Right lobe of liver (tissue), 4 donors: ENCODE results near the gene ATAT1.

Experiments used
- POLR2A ChIP-seq: fragments of 450-650 bp; IDR thresholded peaks from one replicate; pipeline ENCODE4 v1.6.1; 2017; ENCODE audit warnings: antibody characterized with exemption, mild to moderate bottlenecking
- TF ChIP-seq, protein P1 (sequence below), 4 donors: fragments of 200-600 bp in 3 of 4; fragments of 450-650 bp in 1 of 4; IDR thresholded peaks; one replicate each; pipeline versions ENCODE4 v1.5.1 to v1.8.0; 2016 to 2022; ENCODE audit warnings: antibody characterized with exemption in 4 of 4, mild to moderate bottlenecking in 2 of 4
- donor health status: DM: no; HTN: no; CAD: no.
- donor health status: DM: no; HTN: no; CAD: no.
- donor health status: DM: no; HTN: yes; CAD: no.

DNA sequence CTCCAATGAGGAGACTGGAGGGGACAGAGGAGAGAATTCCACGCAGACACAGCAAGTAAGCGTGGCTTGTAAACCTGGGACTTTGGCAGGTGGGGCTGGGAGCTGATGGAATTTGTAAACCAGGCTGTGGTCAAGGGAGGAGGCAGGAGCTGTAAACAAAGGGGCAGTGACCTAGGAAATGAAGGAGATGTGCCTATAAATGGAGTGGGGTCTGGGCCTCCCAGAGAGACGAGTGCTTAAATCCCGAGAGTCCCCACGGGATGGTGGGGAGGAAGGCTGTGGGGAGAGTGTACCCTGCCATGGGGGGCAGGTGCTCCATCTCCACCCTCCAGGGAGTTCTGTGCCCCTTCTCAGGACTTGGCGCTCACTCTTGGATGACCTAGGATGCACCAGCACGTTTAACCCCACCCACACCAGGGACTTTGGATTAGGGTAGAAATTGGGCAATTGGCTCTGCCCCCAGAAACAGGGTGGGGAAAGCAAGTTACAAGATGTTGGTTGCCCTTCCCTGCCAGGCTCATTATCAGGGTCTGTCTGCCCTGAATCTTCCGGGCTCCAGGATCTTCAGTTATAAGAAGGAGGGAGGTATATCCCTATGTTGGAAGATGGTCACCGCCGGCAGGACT lies 50.1 kb downstream of the ATAT1 start:
- TF ChIP-seq, protein P1, sequence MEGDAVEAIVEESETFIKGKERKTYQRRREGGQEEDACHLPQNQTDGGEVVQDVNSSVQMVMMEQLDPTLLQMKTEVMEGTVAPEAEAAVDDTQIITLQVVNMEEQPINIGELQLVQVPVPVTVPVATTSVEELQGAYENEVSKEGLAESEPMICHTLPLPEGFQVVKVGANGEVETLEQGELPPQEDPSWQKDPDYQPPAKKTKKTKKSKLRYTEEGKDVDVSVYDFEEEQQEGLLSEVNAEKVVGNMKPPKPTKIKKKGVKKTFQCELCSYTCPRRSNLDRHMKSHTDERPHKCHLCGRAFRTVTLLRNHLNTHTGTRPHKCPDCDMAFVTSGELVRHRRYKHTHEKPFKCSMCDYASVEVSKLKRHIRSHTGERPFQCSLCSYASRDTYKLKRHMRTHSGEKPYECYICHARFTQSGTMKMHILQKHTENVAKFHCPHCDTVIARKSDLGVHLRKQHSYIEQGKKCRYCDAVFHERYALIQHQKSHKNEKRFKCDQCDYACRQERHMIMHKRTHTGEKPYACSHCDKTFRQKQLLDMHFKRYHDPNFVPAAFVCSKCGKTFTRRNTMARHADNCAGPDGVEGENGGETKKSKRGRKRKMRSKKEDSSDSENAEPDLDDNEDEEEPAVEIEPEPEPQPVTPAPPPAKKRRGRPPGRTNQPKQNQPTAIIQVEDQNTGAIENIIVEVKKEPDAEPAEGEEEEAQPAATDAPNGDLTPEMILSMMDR (IDR thresholded peaks at IDR 0.05), result no peak
- no peak for TF ChIP-seq POLR2A
